Esophagus muscularis mucosa (tissue), 4 donors: ENCODE data around the gene FAM131A. TPM values are rescaled to one million over a fixed set of nuclear protein-coding genes. Genes with fewer than 3 reads are reported as not detected.

Experiments used
- DNase-seq: peaks from one replicate; pipeline ENCODE4 v3.0.0-alpha.2; 2017; ENCODE audit errors: extremely low spot score
- H3K27ac ChIP-seq, 4 donors: fragments of 200-600 bp; sonication (generic); replicated peaks in 1 of 4; 1 replicate in 3 of 4; 2 replicates in 1 of 4; pipeline ENCODE4 v1.5.1; 2016 to 2019; ENCODE audit warnings: mild to moderate bottlenecking in 1 of 4
- H3K27me3 ChIP-seq, 4 donors: fragments of 200-600 bp; sonication (generic); one replicate each; pipeline versions ENCODE4 v1.5.1 to v1.6.0; 2016 to 2019
- H3K36me3 ChIP-seq, 4 donors: fragments of 200-600 bp; sonication (generic); one replicate each; pipeline ENCODE4 v1.5.1; 2016 to 2019
- H3K4me1 ChIP-seq, 4 donors: fragments of 200-600 bp; sonication (generic); one replicate each; pipeline ENCODE4 v1.5.1; 2016 to 2019
- H3K4me3 ChIP-seq, 4 donors: fragments of 200-600 bp; sonication (generic); 1 replicate in 2 of 4; 2 replicates in 2 of 4; pipeline ENCODE4 v1.5.1; 2016 to 2019; ENCODE audit warnings: mild to moderate bottlenecking in 4 of 4, moderate library complexity in 1 of 4
- H3K9me3 ChIP-seq, 4 donors: fragments of 200-600 bp; sonication (generic); 1 replicate in 3 of 4; 2 replicates in 1 of 4; pipeline ENCODE4 v1.5.1; 2016 to 2019
- EP300 ChIP-seq: sonication (generic); formaldehyde crosslinking; IDR thresholded peaks from one replicate; pipeline ENCODE4 v1.6.1; 2017; ENCODE audit warnings: antibody characterized with exemption
- POLR2A ChIP-seq: fragments of 450-650 bp; IDR thresholded peaks from one replicate; pipeline ENCODE4 v1.6.1; 2017; ENCODE audit warnings: antibody characterized with exemption, moderate library complexity, mild to moderate bottlenecking, low read depth
- POLR2AphosphoS5 ChIP-seq, 2 donors: sonication (generic); formaldehyde crosslinking; IDR thresholded peaks; one replicate each; pipeline ENCODE4 v1.6.1; 2017; ENCODE audit warnings: antibody characterized with exemption in 2 of 2
- WGBS: methylation state at CpG from one replicate; pipeline ENCODE4 v1.1.5; 2018; 5-methylcytosine and 5-hydroxymethylcytosine counted together
- intact Hi-C: fragments of 100-400 bp; cut with DNase I; formaldehyde crosslinking; loops from one replicate; pipeline ENCODE4 v1.15.1; 2023
- total RNA-seq, 4 donors: library from RNA; depleted of rRNA; stranded (reverse); fragments of >200 nt; gene quantifications; one replicate each; pipeline versions ENCODE4 v1.1.0 to v1.2.1, GENCODE V29; 2016
- TF ChIP-seq, protein P1 (sequence below), 3 experiments: fragments of 200-600 bp in 2 of 3; fragments of 450-650 bp in 1 of 3; sonication (generic) in 2 of 3; IDR thresholded peaks; one replicate each; pipeline ENCODE4 v1.5.1; 2017 to 2019; ENCODE audit warnings: antibody characterized with exemption in 3 of 3, mild to moderate bottlenecking in 2 of 3, moderate library complexity in 1 of 3

The FAM131A gene
- total RNA-seq, 4 donors from 2014 or later = 40.3 to 71.0 (median 59.9) TPM

DNA sequence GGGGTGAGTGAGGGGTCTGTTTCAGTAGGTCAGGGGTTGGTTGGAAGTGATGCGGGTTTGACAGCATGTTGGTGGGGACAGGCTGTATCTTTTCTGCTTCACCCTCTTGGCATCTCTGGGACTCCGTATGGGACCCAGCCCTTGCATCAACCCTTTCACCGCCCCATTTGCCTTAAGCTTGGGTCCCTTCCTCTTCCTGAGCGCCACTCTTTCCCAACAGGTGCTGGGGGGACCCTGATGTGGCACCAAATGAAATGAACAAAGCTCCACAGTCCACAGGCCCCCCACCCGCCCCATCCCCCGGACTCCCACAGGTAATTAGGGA is 21.9 kb upstream of the FAM131A start:
- no peak for TF ChIP-seq EP300
- no peak for TF ChIP-seq POLR2A
- no peak for TF ChIP-seq POLR2AphosphoS5 (IDR thresholded peaks at IDR 0.05)
- TF ChIP-seq, protein P1, sequence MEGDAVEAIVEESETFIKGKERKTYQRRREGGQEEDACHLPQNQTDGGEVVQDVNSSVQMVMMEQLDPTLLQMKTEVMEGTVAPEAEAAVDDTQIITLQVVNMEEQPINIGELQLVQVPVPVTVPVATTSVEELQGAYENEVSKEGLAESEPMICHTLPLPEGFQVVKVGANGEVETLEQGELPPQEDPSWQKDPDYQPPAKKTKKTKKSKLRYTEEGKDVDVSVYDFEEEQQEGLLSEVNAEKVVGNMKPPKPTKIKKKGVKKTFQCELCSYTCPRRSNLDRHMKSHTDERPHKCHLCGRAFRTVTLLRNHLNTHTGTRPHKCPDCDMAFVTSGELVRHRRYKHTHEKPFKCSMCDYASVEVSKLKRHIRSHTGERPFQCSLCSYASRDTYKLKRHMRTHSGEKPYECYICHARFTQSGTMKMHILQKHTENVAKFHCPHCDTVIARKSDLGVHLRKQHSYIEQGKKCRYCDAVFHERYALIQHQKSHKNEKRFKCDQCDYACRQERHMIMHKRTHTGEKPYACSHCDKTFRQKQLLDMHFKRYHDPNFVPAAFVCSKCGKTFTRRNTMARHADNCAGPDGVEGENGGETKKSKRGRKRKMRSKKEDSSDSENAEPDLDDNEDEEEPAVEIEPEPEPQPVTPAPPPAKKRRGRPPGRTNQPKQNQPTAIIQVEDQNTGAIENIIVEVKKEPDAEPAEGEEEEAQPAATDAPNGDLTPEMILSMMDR (IDR thresholded peaks at IDR 0.05) = no peak

DNA sequence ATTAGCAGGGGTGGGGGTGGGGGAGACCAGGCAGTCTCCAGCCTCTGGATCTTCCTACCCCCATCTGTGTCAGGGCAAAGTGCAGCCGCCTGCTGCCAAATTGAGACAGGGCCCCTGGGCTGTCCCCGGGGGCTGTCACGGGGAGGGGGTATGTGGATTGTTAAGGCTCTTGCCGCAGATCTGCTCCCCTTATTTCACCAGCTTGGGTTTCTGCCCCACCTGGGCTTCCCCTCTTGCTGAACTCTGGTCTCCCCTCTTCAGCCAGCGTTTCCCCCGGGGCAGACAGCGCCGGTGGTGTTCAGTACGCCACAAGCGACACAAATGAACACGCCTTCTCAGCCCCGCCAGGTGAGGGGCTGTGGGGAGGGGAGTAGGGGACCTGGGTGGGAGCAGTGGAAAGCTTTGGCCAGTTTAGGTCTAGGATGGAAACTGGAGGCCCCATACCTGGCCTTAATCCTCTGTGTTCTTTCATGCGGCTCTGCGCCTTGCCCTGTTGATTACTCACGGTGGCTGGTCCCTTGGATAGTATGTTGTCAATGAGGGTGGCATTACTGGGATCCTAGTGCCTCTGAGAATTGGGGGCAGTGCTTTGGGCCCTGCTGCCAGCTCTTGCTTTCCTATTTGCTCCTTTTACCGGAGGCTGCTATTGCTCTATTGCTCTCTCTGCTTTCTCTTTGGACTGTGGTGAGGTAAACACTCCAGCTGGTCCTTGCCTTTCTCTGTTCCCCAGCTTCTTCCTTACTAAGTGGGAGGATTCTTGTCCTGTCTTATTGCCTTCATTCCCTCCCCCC is 21.3 kb upstream of the FAM131A start:
- TF ChIP-seq, protein P1 (IDR thresholded peaks at IDR 0.05) = no peak
- TF ChIP-seq POLR2AphosphoS5 (IDR thresholded peaks at IDR 0.05) (no peak), EP300 (no peak), POLR2A (no peak)
- Histone ChIP-seq H3K9me3 (no peaks in the 10 kb centered on the region), H3K4me3 (peak overlapping the region; percentile 81 to 91 (median 88)), H3K27me3 (no peaks in the 10 kb centered on the region), H3K4me1 (peaks cover 54 to 63% (median 61%) of the 10 kb centered on the region in 4 donors), H3K36me3 (peaks cover 11 to 39% (median 28%) of the 10 kb centered on the region in 4 donors), H3K27ac (peak overlapping the region; percentile 97 to 100 (median 98))
- 46% methylated on average over 16 of the region's 16 CpGs for WGBS
- no peak for DNase-seq
- intact Hi-C loops = no loop called here

More for the DNA sequence above, 21.9 kb upstream of the FAM131A start:
- 7% methylated on average over 5 of the region's 6 CpGs for WGBS
- Histone ChIP-seq H3K9me3 (no peaks in the 10 kb centered on the region), H3K27ac (peak overlapping the region; percentile 97 to 100 (median 98)), H3K27me3 (no peaks in the 10 kb centered on the region), H3K36me3 (peaks cover 5 to 34% (median 22%) of the 10 kb centered on the region in 4 donors), H3K4me3 (peak overlapping the region; percentile 81 to 91 (median 88)), H3K4me1 (peaks cover 49 to 58% (median 55%) of the 10 kb centered on the region in 4 donors)
- no peak for DNase-seq
- intact Hi-C loops = no loop called here

DNA sequence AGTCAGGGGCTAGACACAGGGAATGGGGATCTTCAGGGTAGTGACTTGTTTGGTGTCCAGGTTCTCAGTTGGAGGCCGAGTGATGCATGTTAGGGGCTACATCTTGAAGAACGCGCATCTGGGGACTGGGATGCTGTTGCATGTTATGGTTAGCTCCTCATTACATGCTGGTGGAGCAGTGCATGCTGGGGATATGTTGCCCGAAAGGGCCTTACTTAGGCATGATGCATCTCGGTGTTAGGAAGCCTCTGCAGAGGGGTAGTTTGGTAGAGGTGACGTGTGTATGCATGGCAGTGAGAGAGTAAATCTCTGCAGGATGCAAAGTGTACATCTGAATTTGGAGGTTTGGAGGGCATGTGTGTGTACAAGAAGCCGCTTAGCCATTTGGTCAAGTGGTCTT is 20.6 kb upstream of the FAM131A start:
- Histone ChIP-seq H3K27ac (peak overlapping the region; percentile 97 to 100 (median 98)), H3K27me3 (no peaks in the 10 kb centered on the region), H3K4me3 (peak overlapping the region; percentile 81 to 91 (median 88)), H3K9me3 (no peaks in the 10 kb centered on the region), H3K36me3 (peaks cover 18 to 47% (median 35%) of the 10 kb centered on the region in 4 donors), H3K4me1 (peaks cover 59 to 71% (median 68%) of the 10 kb centered on the region in 4 donors)
- WGBS = 60% methylated on average over 7 of the region's 7 CpGs
- DNase-seq = no peak
- intact Hi-C loops = no loop called here
- TF ChIP-seq POLR2AphosphoS5 (IDR thresholded peaks at IDR 0.05) (no peak), EP300 (no peak)

DNA sequence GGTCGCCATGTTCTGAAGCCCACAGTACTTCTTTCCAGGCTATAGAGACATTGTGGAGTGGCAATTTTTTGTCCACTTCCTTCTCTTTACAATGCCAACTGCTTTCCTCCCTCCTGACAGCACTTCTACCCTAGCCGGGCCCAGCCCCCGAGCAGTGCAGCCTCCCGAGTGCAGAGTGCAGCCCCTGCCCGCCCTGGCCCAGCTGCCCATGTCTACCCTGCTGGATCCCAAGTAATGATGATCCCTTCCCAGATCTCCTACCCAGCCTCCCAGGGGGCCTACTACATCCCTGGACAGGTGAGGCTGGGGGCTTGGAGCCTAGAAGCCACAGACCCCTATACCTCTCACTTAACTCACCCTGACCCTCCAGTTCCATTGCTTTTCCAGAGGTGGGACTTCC is 20.2 kb upstream of the FAM131A start:
- Histone ChIP-seq H3K4me3 (peak overlapping the region; percentile 81 to 91 (median 88)), H3K36me3 (peaks cover 22 to 51% (median 39%) of the 10 kb centered on the region in 4 donors), H3K27ac (peak overlapping the region; percentile 34 to 98 (median 92)), H3K27me3 (no peaks in the 10 kb centered on the region), H3K4me1 (peaks cover 63 to 75% (median 72%) of the 10 kb centered on the region in 4 donors), H3K9me3 (no peaks in the 10 kb centered on the region)
- intact Hi-C loops = no loop called here
- WGBS = 61% methylated on average over 5 of the region's 5 CpGs
- no peak for DNase-seq
- TF ChIP-seq POLR2A (no peak), POLR2AphosphoS5 (IDR thresholded peaks at IDR 0.05) (no peak), EP300 (no peak)
- TF ChIP-seq, protein P1 (IDR thresholded peaks at IDR 0.05) = no peak

DNA sequence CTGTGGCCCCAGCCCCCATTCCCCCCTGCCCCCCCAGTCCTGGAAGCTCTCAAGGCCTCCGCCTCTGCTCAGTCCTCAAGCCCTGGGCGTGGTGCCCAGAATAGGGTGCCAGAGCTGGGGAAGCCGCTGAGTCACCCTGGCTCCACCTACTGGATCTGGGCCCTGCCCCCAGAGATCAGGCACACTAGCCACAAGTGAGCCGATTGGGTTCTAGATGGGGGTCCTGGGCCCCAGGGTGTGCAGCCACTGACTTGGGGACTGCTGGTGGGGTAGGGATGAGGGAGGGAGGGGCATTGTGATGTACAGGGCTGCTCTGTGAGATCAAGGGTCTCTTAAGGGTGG is 17.3 kb upstream of the FAM131A start:
- peak; percentile 99 for DNase-seq
- H3K9me3 ChIP-seq = no peaks in the 10 kb centered on the region
- peaks cover 51 to 79% (median 68%) of the 10 kb centered on the region in 4 donors for H3K36me3 ChIP-seq
- TF ChIP-seq, protein P1 (IDR thresholded peaks at IDR 0.05) = no peak
- TF ChIP-seq POLR2AphosphoS5 (IDR thresholded peaks at IDR 0.05) (peak; percentile 76 to 86), EP300 (no peak), POLR2A (no peak)
- H3K27me3 ChIP-seq = no peaks in the 10 kb centered on the region
- WGBS = no CpG with 5 or more reads among the region's 4 CpGs
- H3K27ac ChIP-seq = peak overlapping the region; percentile 83 to 98 (median 92)
- intact Hi-C loops = no loop called here
- H3K4me3 ChIP-seq = peak overlapping the region; percentile 40 to 48 (median 43)
- H3K4me1 ChIP-seq = peaks cover 62 to 85% (median 75%) of the 10 kb centered on the region in 4 donors
